Epithelial cell of esophagus (primary cell): Measurements from ENCODE around the gene SEZ6L2.
A peak's percentile ranks its signal among the peaks of the same experiment; 100 is the strongest.

Source experiments
- DNase-seq: peaks from one replicate; pipeline ENCODE4 v3.0.0; 2010; ENCODE audit warnings: low read depth
- H3K4me3 ChIP-seq: 2 replicates; pipeline ENCODE4 v1.5.1; 2011; ENCODE audit warnings: mild to moderate bottlenecking, low read length, control low read depth
- TF ChIP-seq, protein P1 (sequence below): IDR thresholded peaks from 2 replicates; pipeline ENCODE4 v1.5.1; 2011; ENCODE audit warnings: low read depth, mild to moderate bottlenecking, low read length, control low read depth, inconsistent platforms; ENCODE audit not compliant: insufficient read depth; ENCODE audit errors: missing control alignments

The SEZ6L2 gene

DNA sequence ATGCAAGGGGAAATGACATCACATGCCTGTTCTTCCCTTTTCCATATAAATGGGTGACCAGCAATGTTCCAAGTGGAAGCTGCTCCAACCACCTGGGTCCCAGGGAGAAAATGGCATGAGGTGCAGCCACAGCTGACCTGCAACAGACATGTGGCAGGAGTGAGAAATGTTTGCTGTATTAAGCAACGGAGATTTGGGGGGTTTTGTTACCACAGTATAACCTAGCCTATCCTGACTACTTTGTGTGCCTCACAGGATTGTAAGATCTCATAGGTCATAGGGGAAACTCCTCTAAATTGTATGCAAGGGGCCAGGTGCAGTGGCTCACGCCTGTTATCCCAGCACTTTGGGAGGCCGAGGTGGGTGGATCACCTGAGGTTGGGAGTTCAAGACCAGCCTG lies 48.4 kb downstream of the SEZ6L2 start:
- TF ChIP-seq, protein P1, sequence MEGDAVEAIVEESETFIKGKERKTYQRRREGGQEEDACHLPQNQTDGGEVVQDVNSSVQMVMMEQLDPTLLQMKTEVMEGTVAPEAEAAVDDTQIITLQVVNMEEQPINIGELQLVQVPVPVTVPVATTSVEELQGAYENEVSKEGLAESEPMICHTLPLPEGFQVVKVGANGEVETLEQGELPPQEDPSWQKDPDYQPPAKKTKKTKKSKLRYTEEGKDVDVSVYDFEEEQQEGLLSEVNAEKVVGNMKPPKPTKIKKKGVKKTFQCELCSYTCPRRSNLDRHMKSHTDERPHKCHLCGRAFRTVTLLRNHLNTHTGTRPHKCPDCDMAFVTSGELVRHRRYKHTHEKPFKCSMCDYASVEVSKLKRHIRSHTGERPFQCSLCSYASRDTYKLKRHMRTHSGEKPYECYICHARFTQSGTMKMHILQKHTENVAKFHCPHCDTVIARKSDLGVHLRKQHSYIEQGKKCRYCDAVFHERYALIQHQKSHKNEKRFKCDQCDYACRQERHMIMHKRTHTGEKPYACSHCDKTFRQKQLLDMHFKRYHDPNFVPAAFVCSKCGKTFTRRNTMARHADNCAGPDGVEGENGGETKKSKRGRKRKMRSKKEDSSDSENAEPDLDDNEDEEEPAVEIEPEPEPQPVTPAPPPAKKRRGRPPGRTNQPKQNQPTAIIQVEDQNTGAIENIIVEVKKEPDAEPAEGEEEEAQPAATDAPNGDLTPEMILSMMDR: no peak
- H3K4me3 ChIP-seq: no peak overlapping the region
- no peak for DNase-seq

DNA sequence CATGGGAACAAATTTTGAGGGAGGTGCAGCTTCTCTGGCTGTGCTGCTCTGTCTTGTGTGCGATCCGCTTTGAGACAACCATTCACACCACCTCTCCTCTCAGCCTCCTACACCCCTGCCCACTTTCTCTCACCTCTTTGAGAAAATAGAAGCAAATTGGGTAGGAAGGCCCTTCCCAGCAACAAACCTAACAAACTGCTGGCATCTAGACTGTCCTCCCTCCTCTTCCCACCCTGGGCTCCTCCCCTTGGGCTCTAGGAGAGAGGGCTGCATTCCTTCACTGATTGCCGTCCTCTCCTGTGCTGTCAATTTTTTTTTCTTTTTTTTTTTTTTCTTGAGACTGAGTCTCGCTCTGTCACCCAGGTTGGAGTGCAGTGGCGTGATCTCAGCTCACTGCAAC lies 49.8 kb downstream of the SEZ6L2 start:
- no peak overlapping the region for H3K4me3 ChIP-seq
- no peak for DNase-seq
- TF ChIP-seq, protein P1: no peak

DNA sequence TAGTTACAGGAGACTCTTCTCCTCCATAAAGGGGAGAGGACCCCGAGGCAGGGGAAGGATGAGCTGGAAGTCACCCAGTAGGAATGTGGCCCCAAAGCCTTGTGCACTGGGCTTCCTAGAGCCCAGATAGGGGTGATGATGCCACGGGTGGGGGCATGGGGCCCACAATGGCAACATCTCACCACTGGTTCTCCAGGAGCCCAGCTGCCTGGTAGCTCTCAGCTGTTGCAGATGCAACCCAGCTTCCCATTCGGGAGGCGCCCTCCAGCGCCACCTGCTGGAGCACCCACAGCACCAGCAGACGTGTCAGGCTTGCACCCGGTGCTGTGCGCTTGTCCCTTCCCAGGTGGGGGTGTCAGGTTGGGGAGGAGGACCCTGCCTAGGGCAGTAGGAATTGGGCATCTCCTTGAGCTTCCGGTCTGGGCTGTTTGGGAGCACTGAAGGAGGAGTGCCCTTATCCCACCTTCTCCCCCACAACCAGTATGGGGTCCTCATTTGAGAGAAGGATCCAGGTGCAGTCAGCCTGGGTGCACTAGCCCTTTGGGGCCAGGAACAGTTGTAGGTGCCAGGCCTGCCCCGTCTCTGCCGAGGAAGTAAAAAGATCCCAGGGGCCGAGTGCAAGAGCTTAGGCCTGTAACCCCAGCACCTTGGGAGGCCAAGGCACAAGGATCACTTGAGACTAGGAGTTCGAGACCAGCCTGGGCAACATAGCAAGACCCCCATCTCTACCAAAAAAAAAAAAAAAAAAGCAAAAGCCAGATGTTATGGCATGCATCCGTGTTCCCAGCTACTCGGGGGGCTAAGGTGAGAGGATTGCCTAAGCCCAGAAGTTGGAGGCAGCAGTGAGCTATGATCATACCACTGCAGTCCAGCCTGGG lies 50.7 kb downstream of the SEZ6L2 start:
- no peak overlapping the region for H3K4me3 ChIP-seq
- TF ChIP-seq, protein P1: peak; percentile 89
- DNase-seq: peak; percentile 69

GRCh38 chr16:29845656-29846055 lies 53.7 kb downstream of the SEZ6L2 start:
- TF ChIP-seq, protein P1: no peak
- H3K4me3 ChIP-seq: no peak overlapping the region
- no peak for DNase-seq

DNA sequence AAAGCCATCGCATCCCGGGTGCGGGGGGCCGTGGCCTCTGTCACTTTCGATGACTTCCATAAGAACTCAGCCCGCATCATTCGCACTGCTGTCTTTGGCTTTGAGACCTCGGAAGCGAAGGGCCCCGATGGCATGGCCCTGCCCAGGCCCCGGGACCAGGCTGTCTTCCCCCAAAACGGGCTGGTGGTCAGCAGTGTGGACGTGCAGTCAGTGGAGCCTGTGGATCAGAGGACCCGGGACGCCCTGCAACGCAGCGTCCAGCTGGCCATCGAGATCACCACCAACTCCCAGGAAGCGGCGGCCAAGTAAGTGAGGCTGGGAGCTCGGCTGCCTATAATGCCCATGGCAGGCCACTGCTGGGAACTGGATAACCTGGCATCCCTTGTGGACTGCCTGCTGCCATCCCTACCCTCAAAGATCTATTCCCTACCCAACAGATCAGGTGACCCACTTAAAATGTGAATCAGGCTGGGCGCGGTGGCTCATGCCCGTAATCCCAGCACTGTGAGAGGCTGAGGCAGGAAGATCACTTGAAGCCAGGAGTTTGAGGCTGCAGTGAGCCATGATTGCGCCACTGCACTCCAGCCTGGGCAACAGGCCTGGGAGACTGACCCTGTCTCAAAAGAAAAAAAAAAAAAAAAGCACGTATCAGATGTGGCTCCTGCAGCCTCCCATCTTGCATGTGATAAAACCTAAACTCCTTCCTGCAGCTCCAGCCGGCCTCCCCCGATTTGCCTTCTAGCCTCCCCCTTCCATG lies 54.6 kb downstream of the SEZ6L2 start:
- TF ChIP-seq, protein P1: no peak
- DNase-seq: peak; percentile 14
- H3K4me3 ChIP-seq: no peak overlapping the region

DNA sequence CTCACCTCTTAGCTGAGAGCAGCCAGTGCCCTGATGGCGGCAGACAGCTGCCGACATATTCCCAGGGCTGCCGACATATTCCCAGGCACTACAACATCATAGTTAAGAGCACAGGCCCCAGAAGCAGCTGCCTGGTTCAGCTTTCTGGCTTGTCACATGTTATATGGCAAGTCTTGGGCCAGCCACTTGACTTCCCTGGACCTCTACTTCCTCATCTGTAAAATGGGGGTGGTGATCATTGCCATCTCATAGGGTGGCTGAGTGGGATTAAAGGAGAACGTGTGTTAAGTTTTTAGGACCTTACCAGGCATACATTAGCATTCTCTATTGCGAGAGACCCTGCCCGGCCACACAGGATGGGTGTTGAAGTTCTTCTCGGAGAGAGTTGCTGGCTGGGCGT lies 55.4 kb downstream of the SEZ6L2 start:
- no peak overlapping the region for H3K4me3 ChIP-seq
- TF ChIP-seq, protein P1: no peak
- DNase-seq: no peak
